Retinal pigment epithelial cell (primary cell): ENCODE data around the gene C6orf163.

ENCODE experiments used
- DNase-seq: peaks from one replicate; pipeline ENCODE4 v3.0.0-alpha.2; 2010; ENCODE audit warnings: low read depth
- H3K4me3 ChIP-seq: 2 replicates; pipeline ENCODE4 v1.5.1; 2011; ENCODE audit warnings: mild to moderate bottlenecking, low read length, control low read depth, moderate library complexity
- TF ChIP-seq, protein P1 (sequence below): conservative IDR thresholded peaks from 2 replicates; pipeline ENCODE4 v1.5.1; 2011; ENCODE audit warnings: low read depth, low read length, control low read depth, inconsistent platforms

Gene C6orf163

DNA sequence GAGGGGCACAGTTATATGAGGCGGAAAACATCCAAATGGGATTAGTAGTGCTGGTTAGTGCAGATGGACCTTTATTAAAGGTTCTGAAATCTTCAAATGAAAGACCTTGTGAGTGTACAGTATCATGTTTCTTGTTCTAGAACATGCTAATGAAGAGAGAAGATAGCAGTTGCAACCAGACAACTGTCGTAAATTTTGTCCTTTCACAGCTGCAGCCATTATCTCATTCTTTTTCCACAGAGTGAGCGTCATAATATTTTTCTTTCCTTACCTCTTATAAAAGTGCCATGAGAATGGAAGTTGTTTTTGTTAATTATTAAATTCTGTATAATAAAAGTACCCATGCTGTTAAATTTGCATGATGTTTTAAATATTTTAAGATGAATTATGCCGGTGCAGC lies 4.4 kb upstream of the C6orf163 start:
- TF ChIP-seq, protein P1, sequence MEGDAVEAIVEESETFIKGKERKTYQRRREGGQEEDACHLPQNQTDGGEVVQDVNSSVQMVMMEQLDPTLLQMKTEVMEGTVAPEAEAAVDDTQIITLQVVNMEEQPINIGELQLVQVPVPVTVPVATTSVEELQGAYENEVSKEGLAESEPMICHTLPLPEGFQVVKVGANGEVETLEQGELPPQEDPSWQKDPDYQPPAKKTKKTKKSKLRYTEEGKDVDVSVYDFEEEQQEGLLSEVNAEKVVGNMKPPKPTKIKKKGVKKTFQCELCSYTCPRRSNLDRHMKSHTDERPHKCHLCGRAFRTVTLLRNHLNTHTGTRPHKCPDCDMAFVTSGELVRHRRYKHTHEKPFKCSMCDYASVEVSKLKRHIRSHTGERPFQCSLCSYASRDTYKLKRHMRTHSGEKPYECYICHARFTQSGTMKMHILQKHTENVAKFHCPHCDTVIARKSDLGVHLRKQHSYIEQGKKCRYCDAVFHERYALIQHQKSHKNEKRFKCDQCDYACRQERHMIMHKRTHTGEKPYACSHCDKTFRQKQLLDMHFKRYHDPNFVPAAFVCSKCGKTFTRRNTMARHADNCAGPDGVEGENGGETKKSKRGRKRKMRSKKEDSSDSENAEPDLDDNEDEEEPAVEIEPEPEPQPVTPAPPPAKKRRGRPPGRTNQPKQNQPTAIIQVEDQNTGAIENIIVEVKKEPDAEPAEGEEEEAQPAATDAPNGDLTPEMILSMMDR = no peak
- H3K4me3 ChIP-seq = no peak overlapping the region
- DNase-seq = no peak

DNA sequence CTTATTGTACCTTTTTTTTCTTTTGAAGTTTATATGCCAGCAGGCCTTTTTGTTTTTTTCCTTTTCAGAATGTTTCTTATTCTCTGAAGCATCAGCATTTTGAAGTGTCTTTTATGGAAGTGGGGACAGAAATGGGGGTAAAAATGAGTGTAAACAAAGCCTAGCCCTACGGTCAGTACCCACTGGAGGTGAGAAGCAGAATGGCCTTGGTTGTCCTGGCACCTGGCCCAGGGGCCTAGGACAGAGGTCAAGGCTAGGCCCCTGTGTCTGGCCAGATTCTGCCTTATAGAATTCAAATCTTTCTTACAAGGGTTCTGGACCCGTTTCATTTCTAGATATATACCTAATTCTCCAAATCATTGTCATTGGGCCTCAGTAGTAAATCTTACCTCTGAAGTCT lies 3.5 kb upstream of the C6orf163 start:
- DNase-seq = no peak
- H3K4me3 ChIP-seq = no peak overlapping the region
- TF ChIP-seq, protein P1 = no peak

DNA sequence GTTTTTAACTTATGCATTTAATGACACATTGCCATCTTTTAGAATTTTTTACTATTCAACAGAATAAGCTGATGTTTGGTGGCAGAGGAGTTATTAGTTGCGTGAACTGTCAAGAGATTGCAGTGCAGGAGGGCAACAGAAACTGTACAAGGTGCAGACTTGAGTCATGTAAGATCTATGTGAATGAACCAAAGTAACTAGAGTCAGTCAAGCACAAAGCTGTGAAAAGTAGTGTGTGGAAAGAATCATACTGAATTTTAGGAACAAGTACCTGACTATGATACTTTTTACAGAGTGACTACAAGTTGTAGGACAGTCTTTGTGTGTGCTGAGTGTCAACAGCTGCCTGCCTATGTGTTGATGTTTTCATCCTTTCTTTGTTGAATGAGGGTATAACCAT lies 2.7 kb upstream of the C6orf163 start:
- no peak for DNase-seq
- TF ChIP-seq, protein P1 = no peak
- no peak overlapping the region for H3K4me3 ChIP-seq

DNA sequence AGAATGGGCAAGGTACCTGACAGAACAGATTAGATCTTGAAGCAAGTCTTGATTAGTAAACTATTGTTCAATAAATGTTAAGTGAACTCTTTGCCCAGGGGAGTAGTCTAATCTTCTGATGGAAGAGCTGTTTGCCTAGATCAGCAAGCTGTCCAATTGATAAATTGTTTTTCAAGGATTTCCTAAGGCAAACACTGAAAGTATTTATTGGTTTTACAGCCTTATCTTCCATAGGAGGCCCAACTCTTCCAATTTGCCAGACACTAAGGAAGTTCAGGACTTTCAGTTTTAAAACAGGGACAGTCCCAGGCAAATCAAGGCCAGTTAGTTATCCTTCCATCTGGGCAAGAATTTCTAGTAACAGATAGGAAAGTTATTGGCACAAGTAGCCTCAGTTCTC lies 1.8 kb upstream of the C6orf163 start:
- no peak for DNase-seq
- H3K4me3 ChIP-seq = no peak overlapping the region
- TF ChIP-seq, protein P1 = no peak

DNA sequence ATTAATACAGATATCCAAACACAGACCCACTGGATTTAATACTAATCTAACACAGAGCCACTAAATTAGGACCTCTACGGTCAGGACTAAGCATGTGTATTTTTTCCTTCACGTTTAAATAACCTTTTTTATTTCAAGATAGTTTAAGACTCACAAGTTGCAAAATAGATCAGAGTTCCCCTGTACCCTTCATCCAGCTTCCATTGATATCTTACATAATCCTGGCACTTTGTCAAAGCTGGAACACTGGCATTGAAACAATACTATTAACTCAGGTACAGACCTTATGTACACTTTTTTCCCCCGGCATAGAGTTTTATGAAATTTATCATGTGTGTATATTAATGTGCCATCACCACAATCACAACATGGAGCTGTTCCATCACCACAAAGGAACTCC lies 2.1 kb downstream of the C6orf163 start:
- TF ChIP-seq, protein P1 = no peak
- no peak overlapping the region for H3K4me3 ChIP-seq
- DNase-seq = no peak

DNA sequence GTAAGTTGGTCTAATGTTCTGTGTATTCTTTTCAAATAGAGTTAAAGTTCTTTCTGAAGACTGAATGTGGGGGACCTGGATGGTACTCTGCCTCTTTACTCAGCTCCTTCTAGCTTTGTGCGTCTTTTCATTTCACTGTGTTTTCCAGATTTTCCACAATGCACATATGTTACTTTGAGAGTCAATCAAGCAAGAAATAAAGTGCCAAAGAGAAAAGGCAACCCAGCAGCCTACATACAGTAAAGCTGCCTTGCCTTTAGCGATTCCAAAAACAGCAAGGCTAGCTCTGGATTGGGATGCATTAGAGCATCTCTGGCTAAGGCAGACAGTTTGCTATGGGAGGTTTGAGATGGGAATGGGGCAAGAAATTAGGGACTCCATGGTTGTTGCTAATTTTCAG lies 5.3 kb downstream of the C6orf163 start:
- no peak for DNase-seq
- TF ChIP-seq, protein P1 = no peak
- no peak overlapping the region for H3K4me3 ChIP-seq

DNA sequence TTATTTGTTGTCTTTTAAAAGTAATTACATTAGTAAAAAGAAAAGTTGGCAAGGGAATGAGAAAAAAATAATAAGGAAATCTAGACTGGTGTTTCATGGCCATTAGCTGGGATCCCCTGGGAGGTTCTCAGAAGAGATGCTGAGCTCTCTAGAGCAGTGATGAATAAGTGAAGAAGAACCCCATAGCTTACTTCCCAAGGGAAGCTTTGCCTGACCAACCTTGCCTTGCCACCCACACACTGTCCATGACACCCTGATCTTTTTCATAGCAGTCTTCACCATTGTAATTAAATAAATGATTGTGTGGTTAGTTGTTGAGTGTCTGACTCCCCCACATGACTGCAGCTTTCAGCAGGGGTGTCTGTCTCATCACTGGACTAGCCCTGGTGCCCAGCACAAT lies 5.9 kb downstream of the C6orf163 start:
- DNase-seq = no peak
- TF ChIP-seq, protein P1 = no peak
- H3K4me3 ChIP-seq = no peak overlapping the region
